Loucy (cell line): ENCODE data around the gene F2RL3.

Experiments used
- H2AFZ ChIP-seq: fragments of 200-600 bp; sonication (generic); 2 replicates; pipeline ENCODE4 v1.6.0; 2016; ENCODE audit warnings: antibody characterized with exemption, mild to moderate bottlenecking, low read length, moderate library complexity
- H3F3A ChIP-seq: fragments of 200-600 bp; 2 replicates; pipeline ENCODE4 v1.6.0; 2016; ENCODE audit warnings: antibody characterized with exemption, low read depth, mild to moderate bottlenecking
- H3K27me3 ChIP-seq: fragments of 200-600 bp; sonication (generic); 2 replicates; pipeline ENCODE4 v1.6.1; 2014; ENCODE audit warnings: low read length, mild to moderate bottlenecking; ENCODE audit not compliant: insufficient read depth, poor library complexity, severe bottlenecking
- H3K36me3 ChIP-seq: fragments of 200-600 bp; sonication (generic); 2 replicates; pipeline ENCODE4 v1.6.1; 2016; ENCODE audit warnings: low read length; ENCODE audit not compliant: insufficient read depth
- H3K4me1 ChIP-seq: fragments of 200-600 bp; sonication (generic); 2 replicates; pipeline ENCODE4 v1.5.1; 2014; ENCODE audit warnings: low read length, mild to moderate bottlenecking; ENCODE audit not compliant: insufficient read depth, poor library complexity, severe bottlenecking
- H3K4me2 ChIP-seq: fragments of 200-600 bp; sonication (generic); 2 replicates; pipeline ENCODE4 v1.6.0; 2014; ENCODE audit warnings: antibody characterized with exemption, low read length, low read depth, mild to moderate bottlenecking; ENCODE audit not compliant: poor library complexity, severe bottlenecking
- H3K4me3 ChIP-seq: fragments of 200-600 bp; sonication (generic); 2 replicates; pipeline ENCODE4 v1.5.1; 2014; ENCODE audit warnings: low read length, mild to moderate bottlenecking, mixed read lengths; ENCODE audit not compliant: poor library complexity, severe bottlenecking
- H3K79me2 ChIP-seq: fragments of 200-600 bp; sonication (generic); 2 replicates; pipeline ENCODE4 v1.6.1; 2014; ENCODE audit warnings: low read length; ENCODE audit not compliant: insufficient read depth
- H3K9ac ChIP-seq: fragments of 200-600 bp; sonication (generic); 2 replicates; pipeline ENCODE4 v1.6.0; 2014; ENCODE audit warnings: mild to moderate bottlenecking, low read depth, low read length, moderate library complexity; ENCODE audit not compliant: poor library complexity, severe bottlenecking
- H3K9me2 ChIP-seq: fragments of 200-600 bp; sonication (generic); replicated peaks from 2 replicates; pipeline ENCODE4 v1.6.1; 2016; ENCODE audit warnings: low read depth, low read length, mixed read lengths
- H3K9me3 ChIP-seq: fragments of 200-600 bp; sonication (generic); 2 replicates; pipeline ENCODE4 v1.6.1; 2014; ENCODE audit warnings: mild to moderate bottlenecking, antibody characterized with exemption, low read length, low read depth; ENCODE audit not compliant: insufficient read depth
- H4K20me1 ChIP-seq: fragments of 200-600 bp; sonication (generic); 2 replicates; pipeline ENCODE4 v1.6.0; 2014; ENCODE audit warnings: antibody characterized with exemption, low read length, mild to moderate bottlenecking; ENCODE audit not compliant: insufficient read depth, poor library complexity, severe bottlenecking
- CTCF ChIP-seq: fragments of 200-600 bp; sonication (generic); conservative IDR thresholded peaks from 2 replicates; pipeline ENCODE4 v1.5.1; 2014; ENCODE audit warnings: mild to moderate bottlenecking, antibody characterized with exemption, low read length
- EZH2phosphoT487 ChIP-seq: fragments of 200-600 bp; IDR thresholded peaks from 2 replicates; pipeline ENCODE4 v1.6.1; 2018; ENCODE audit warnings: antibody characterized with exemption, mild to moderate bottlenecking, moderate library complexity, borderline replicate concordance

The F2RL3 gene

GRCh38 chr19:16912780-16913179 lies 24.0 kb downstream of the F2RL3 start:
- Histone ChIP-seq H3K9me2 (no peaks in the 10 kb centered on the region), H3K4me1 (no peaks in the 10 kb centered on the region), H3K9ac (no peak overlapping the region), H3K27me3 (no peaks in the 10 kb centered on the region), H3F3A (no peaks in the 10 kb centered on the region), H2AFZ (no peak overlapping the region), H3K9me3 (peaks cover 4% of the 10 kb centered on the region; the same call in 1 of the 2 replicates), H3K36me3 (no peaks in the 10 kb centered on the region), H4K20me1 (no peaks in the 10 kb centered on the region), H3K79me2 (no peaks in the 10 kb centered on the region), H3K4me2 (no peak overlapping the region), H3K4me3 (no peak overlapping the region)
- TF ChIP-seq CTCF = no peak
- TF ChIP-seq EZH2phosphoT487 = no peak

- H3K4me2 ChIP-seq = no peak overlapping the region
- H3K4me3 ChIP-seq = no peak overlapping the region
- TF ChIP-seq EZH2phosphoT487 (no peak), CTCF (no peak)
- H3K9me2 ChIP-seq = no peaks in the 10 kb centered on the region
- H3K79me2 ChIP-seq = no peaks in the 10 kb centered on the region
- no peak overlapping the region for H3K9ac ChIP-seq
- H2AFZ ChIP-seq = no peak overlapping the region
- no peaks in the 10 kb centered on the region for H3F3A ChIP-seq
- H3K4me1 ChIP-seq = no peaks in the 10 kb centered on the region
- no peaks in the 10 kb centered on the region for H4K20me1 ChIP-seq
- H3K9me3 ChIP-seq = peaks cover 4% of the 10 kb centered on the region; the same call in 1 of the 2 replicates
- H3K27me3 ChIP-seq = no peaks in the 10 kb centered on the region
- H3K36me3 ChIP-seq = no peaks in the 10 kb centered on the region
These were observed 25.6 kb downstream of the F2RL3 start for GRCh38 chr19:16914421-16914820.

- Histone ChIP-seq H3K9ac (no peak overlapping the region), H2AFZ (no peak overlapping the region), H3K9me2 (no peaks in the 10 kb centered on the region), H3K4me3 (no peak overlapping the region), H3K4me1 (no peaks in the 10 kb centered on the region), H3K4me2 (no peak overlapping the region), H3F3A (no peaks in the 10 kb centered on the region), H4K20me1 (no peaks in the 10 kb centered on the region), H3K27me3 (no peaks in the 10 kb centered on the region), H3K9me3 (peaks cover 4% of the 10 kb centered on the region; the same call in 1 of the 2 replicates), H3K36me3 (no peaks in the 10 kb centered on the region), H3K79me2 (no peaks in the 10 kb centered on the region)
- no peak for TF ChIP-seq EZH2phosphoT487
These were observed 26.3 kb downstream of the F2RL3 start for GRCh38 chr19:16915135-16915534.

- no peaks in the 10 kb centered on the region for H3K79me2 ChIP-seq
- H3K4me2 ChIP-seq = no peak overlapping the region
- no peak overlapping the region for H2AFZ ChIP-seq
- TF ChIP-seq CTCF (no peak), EZH2phosphoT487 (no peak)
- no peaks in the 10 kb centered on the region for H3K9me2 ChIP-seq
- H3K4me1 ChIP-seq = no peaks in the 10 kb centered on the region
- H3K27me3 ChIP-seq = no peaks in the 10 kb centered on the region
- peaks cover 4% of the 10 kb centered on the region; the same call in 1 of the 2 replicates for H3K9me3 ChIP-seq
- H3F3A ChIP-seq = no peaks in the 10 kb centered on the region
- H3K9ac ChIP-seq = no peak overlapping the region
- H3K4me3 ChIP-seq = no peak overlapping the region
- H4K20me1 ChIP-seq = no peaks in the 10 kb centered on the region
- H3K36me3 ChIP-seq = no peaks in the 10 kb centered on the region
These were observed 26.9 kb downstream of the F2RL3 start for GRCh38 chr19:16915734-16916133.
